Skeletal muscle satellite cell (primary cell): Measurements from ENCODE around the gene ADSS1.

Experiments used
- H3K27me3 ChIP-seq: 2 replicates; pipeline ENCODE4 v1.7.0; 2013; ENCODE audit warnings: low read length; ENCODE audit not compliant: control insufficient read depth, insufficient read depth
- H3K36me3 ChIP-seq: 2 replicates; pipeline ENCODE4 v1.7.0; 2013; ENCODE audit warnings: mild to moderate bottlenecking, control low read depth, low read length; ENCODE audit not compliant: insufficient read depth
- H3K4me1 ChIP-seq: 2 replicates; pipeline ENCODE4 v1.7.0; 2013; ENCODE audit warnings: low read length; ENCODE audit not compliant: control insufficient read depth, insufficient read depth
- H3K4me2 ChIP-seq: 2 replicates; pipeline ENCODE4 v1.7.0; 2013; ENCODE audit warnings: mild to moderate bottlenecking, low read length
- H3K4me3 ChIP-seq: 2 replicates; pipeline ENCODE4 v1.7.0; 2013; ENCODE audit warnings: low read length
- H3K9ac ChIP-seq: 2 replicates; pipeline ENCODE4 v1.7.0; 2013; ENCODE audit warnings: mild to moderate bottlenecking, low read depth, low read length, moderate library complexity
- H3K9me3 ChIP-seq: replicated peaks from 2 replicates; pipeline ENCODE4 v1.7.0; 2013; ENCODE audit warnings: mild to moderate bottlenecking, control low read depth, low read length

Gene ADSS1

DNA sequence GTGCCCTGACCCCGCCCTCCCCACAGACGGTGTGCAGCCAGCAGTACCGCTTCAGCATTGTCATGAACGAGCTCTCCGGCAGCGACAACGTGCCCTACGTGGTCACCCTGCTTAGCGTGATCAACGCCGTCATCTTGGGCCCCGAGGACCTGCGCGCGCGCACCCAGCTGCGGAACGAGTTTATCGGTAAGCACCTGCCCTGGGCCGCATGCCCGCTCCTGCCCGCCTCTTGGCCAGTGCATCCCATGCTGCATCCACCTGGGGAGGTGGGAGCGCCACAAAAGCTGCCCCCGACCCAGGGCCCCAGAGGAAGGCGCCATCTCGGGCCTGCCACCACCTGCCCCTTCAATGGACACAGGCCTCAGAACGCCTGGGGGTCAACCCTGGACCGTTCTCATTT is 20.8 kb upstream of the ADSS1 start:
- Histone ChIP-seq H3K9ac (no peak overlapping the region), H3K4me2 (no peak overlapping the region), H3K9me3 (no peaks in the 10 kb centered on the region), H3K4me1 (peaks cover 12% of the 10 kb centered on the region), H3K36me3 (peaks cover 65% of the 10 kb centered on the region), H3K27me3 (no peaks in the 10 kb centered on the region), H3K4me3 (no peak overlapping the region)

DNA sequence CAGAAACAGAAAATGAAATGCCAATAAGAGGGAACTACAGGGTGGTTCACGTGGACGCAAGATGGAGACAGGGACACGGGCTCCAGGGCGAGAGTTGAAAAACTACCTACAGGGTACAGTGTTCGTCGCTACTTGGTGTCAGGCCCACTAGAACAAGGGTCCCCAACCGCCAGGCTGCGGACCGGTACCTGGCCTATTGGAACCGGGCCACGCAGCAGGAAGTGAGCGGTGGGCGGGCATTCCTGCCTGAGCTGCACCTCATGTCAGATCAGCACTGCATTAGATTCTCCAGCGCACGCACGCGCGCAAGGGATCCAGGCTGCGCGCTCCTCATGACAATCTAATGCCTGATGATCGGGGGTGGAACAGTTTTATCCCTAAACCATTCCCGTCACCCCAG is 19.8 kb upstream of the ADSS1 start:
- H3K9me3 ChIP-seq = no peaks in the 10 kb centered on the region
- peaks cover 12% of the 10 kb centered on the region for H3K4me1 ChIP-seq
- no peaks in the 10 kb centered on the region for H3K27me3 ChIP-seq
- peaks cover 62% of the 10 kb centered on the region for H3K36me3 ChIP-seq
- no peak overlapping the region for H3K4me2 ChIP-seq
- H3K9ac ChIP-seq = no peak overlapping the region
- H3K4me3 ChIP-seq = no peak overlapping the region

DNA sequence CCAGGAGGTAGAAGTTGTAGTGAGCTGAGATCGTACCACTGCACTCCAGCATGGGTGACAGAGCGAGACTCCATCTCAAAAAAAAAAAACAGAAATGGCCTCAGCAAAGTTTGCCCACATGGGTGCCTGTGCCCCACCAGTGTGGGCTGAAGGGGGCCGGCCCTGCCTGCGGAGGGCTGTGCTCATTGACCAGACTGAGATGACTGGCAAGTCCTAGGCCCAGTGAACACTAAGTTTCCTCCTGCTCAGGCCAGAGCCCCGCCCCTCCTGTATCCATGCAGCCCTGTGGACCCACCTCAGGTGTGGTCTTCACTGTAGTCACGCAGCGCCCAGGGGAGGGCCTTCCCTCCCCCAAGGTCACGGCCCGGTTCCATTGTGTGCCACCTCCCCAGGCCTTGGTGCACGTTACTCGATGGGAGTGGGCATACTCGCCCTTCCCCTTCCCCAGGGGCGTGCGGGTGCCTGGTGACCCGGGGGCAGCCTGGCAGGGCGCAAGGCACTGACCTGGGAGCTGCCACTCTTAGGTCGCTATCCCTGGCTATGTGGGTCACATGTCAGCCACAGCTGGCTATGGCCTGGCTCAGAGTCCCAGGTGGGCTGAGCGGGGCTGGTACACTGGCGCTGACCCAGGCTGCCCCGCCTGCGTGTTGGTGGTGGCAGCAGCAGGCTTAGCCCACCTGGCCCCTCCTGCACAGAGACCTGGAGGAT is 18.5 kb upstream of the ADSS1 start:
- Histone ChIP-seq H3K4me1 (peaks cover 13% of the 10 kb centered on the region), H3K9ac (no peak overlapping the region), H3K4me3 (no peak overlapping the region), H3K4me2 (no peak overlapping the region), H3K36me3 (peaks cover 68% of the 10 kb centered on the region), H3K9me3 (no peaks in the 10 kb centered on the region), H3K27me3 (no peaks in the 10 kb centered on the region)

DNA sequence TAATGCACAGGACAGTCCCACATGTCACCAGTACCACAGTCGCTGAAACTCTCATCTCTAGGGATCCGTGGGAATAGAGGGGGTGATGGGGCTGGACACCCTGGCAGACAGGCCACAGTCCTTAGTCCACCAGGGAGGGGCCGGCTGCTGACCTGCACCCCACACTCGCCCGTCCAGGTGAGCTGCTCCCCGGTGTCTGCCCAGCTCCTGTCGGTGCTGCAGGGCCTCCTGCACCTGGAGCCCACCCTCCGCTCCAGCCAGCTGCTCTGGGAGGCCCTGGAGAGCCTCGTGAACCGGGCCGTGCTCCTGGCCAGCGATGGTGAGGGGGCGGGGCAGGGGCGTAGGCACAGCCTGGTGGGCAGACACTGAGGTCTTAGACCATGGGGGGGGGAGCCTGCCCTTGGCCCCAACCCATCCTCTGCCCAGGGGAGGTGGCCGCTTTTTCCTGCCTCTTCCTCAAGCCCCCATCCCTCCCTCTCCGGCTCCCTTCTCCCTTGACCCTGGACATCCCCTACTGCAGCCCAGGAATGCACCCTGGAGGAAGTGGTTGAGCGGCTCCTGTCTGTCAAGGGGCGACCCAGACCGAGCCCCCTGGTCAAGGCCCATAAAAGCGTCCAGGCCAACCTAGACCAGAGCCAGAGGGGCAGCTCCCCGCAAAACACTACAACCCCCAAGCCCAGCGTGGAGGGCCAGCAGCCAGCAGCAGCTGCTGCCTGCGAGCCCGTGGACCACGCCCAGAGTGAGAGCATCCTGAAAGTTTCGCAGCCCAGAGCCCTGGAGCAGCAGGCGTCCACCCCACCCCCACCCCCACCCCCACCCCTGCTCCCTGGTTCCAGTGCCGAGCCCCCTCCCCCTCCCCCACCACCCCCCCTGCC is 17.1 kb upstream of the ADSS1 start:
- Histone ChIP-seq H3K4me1 (peaks cover 13% of the 10 kb centered on the region), H3K9ac (no peak overlapping the region), H3K36me3 (peaks cover 78% of the 10 kb centered on the region)

DNA sequence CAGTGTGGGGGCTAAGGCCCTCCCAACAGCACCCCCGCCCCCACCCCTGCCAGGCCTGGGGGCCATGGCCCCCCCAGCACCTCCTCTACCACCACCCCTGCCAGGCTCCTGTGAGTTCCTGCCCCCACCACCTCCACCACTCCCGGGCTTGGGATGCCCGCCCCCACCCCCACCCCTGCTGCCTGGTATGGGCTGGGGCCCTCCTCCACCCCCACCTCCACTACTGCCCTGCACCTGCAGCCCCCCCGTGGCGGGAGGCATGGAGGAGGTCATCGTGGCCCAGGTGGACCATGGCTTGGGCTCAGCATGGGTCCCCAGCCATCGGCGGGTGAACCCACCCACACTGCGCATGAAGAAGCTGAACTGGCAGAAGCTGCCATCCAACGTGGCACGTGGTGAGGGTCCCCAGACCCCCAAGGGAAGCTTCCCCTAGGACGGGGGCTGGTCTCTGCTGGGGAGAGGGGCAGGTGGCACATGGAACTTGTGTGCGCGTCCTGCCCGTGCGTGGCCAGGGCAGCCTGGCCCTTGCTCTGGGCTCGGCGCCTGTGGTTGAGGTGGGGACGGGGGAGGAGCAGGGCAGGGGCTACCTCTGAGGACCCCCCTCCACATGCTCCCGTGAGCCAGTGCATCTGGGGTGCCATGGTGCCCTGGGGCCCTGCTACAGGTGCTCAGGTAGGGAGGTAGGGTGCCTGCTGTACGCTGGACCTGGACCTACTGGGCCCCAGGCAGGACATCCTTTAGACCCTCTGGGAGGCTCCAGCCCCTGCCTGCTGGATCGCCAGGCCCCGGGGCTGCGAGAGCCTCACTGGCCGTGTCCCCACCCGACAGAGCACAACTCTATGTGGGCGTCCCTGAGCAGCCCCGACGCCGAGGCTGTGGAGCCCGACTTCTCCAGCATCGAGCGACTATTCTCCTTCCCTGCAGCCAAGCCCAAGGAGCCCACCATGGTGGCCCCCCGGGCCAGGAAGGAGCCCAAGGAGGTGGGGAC is 16.1 kb upstream of the ADSS1 start:
- no peaks in the 10 kb centered on the region for H3K27me3 ChIP-seq
- H3K4me3 ChIP-seq = no peak overlapping the region
- no peak overlapping the region for H3K4me2 ChIP-seq
- H3K4me1 ChIP-seq = peaks cover 13% of the 10 kb centered on the region
- H3K36me3 ChIP-seq = peaks cover 79% of the 10 kb centered on the region
- no peak overlapping the region for H3K9ac ChIP-seq
- no peaks in the 10 kb centered on the region for H3K9me3 ChIP-seq

More for the DNA sequence above, 17.1 kb upstream of the ADSS1 start:
- Histone ChIP-seq H3K9me3 (no peaks in the 10 kb centered on the region), H3K4me2 (no peak overlapping the region), H3K27me3 (no peaks in the 10 kb centered on the region), H3K4me3 (no peak overlapping the region)

DNA sequence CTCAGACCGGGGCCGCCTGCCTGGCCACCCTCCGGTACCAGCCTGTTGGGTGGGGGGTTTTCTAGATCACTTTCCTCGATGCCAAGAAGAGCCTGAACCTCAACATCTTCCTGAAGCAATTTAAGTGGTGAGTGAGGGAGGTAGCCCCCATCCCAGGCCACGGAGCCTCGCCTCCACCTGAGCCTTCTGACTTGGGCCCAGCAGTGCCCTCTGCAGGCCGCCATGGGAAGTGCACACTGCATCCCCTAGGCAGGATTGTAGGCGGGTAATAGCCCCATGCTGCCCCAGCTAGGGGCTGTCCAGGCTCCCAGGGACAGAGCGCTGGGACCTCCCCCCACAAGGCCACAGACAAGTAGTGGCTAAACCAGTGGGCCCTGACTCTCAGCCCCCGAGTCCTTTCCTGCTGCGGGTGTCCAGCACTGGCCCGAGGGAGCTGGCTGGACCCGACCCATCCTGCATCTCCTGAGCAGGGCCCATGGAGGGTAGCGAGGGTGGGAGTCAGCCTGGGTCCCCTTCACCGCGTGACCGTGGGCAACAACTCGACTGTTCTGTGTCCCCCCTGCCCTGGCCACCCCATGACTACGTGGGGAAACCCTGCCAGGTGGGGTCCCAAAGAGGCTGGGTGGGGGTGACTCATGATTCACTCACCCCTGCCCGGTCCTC is 15.3 kb upstream of the ADSS1 start:
- Histone ChIP-seq H3K36me3 (peaks cover 79% of the 10 kb centered on the region), H3K9ac (no peak overlapping the region), H3K4me3 (no peak overlapping the region), H3K4me2 (no peak overlapping the region), H3K27me3 (no peaks in the 10 kb centered on the region), H3K9me3 (no peaks in the 10 kb centered on the region), H3K4me1 (peaks cover 13% of the 10 kb centered on the region)

DNA sequence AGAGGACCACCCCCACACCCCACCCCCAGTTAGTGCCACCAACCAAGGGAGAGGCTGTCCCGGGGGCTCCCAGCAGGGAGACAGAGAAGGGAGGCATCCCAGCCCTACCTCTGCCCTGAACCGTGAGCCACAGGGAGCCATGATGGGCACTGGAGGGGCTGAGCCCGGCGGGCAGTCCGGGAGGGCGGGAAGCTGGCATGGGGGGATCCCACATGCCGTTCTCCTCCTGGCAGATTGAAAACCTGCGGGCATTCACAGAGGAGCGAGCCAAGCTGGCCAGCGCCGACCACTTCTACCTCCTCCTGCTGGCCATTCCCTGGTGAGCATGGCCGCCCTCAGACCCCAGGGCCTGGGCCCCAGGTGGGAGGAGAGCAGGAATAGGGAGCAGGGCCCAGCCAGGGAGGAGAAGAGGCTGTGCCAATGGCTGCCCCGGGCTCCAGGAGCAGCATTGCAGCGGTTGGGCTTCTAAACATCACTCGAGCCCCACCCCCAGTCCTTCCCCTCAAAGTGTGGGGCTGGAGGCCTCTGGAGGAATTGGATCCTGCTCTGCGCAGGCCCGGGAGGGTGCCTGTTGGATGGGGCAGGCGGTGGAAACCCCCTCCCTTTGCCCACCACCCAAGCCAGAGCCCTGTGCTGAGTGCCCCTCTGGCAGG is 14.5 kb upstream of the ADSS1 start:
- Histone ChIP-seq H3K9ac (no peak overlapping the region), H3K9me3 (no peaks in the 10 kb centered on the region), H3K4me1 (peaks cover 13% of the 10 kb centered on the region), H3K4me2 (no peak overlapping the region), H3K4me3 (no peak overlapping the region), H3K27me3 (no peaks in the 10 kb centered on the region), H3K36me3 (peaks cover 79% of the 10 kb centered on the region)

DNA sequence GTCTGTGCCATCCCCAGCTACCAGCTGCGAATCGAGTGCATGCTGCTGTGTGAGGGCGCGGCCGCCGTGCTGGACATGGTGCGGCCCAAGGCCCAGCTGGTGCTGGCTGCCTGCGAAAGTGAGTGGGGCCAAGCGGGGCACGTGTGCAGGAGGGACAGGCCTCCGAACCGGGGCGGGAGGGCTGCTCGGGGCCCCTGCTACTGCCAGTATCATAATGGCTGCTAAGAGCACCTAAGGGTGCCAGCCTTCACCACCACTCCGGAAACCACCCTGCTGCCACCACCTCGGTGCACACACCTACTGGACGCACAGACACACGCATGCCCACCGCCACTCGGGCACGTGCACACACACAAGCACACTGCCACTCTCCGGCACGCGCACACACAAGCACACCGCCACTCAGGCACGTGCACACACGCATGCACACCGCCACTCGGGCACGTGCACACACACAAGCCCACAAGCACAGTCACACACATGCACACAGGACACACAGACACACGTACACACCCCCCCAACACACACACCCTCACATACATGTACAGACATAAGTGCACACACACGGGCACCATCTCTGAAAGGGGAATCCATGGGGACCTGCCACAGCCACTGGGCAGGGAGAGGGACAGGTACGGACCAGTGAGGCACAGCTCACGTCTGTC is 13.8 kb upstream of the ADSS1 start:
- Histone ChIP-seq H3K9ac (no peak overlapping the region), H3K4me3 (no peak overlapping the region), H3K36me3 (peaks cover 81% of the 10 kb centered on the region)

DNA sequence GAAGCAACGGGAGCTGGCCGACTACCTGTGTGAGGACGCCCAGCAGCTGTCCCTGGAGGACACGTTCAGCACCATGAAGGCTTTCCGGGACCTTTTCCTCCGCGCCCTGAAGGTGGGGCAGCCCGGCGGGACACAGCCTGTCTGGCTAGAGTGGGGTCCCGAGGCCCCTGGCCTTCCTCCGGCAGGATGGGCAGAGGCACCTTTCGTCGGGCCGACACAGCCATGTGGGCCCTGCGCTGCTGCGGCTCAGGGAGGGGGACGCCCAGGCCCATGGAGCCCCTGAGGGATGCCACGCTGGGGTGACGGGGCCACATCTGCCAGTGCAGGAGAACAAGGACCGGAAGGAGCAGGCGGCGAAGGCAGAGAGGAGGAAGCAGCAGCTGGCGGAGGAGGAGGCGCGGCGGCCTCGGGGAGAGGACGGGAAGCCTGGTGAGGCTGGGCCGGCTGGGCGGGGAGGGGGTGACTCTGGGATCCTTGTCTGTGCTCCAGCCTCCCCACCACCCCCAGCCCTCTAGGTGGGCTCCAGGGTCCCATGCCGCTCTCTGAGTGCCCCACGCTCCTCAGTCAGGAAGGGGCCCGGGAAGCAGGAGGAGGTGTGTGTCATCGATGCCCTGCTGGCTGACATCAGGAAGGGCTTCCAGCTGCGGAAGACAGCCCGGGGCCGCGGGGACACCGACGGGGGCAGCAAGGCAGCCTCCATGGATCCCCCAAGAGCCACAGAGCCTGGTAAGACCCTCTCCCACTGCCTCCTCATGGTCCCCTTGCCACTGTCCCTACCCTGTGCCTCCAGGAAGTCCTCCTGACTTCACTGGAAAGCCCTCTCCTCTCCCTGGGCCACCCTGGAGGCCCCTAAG is 10.9 kb upstream of the ADSS1 start:
- no peak overlapping the region for H3K4me3 ChIP-seq
- no peaks in the 10 kb centered on the region for H3K27me3 ChIP-seq
- H3K36me3 ChIP-seq = peaks cover 82% of the 10 kb centered on the region
- H3K4me2 ChIP-seq = no peak overlapping the region
- H3K9me3 ChIP-seq = no peaks in the 10 kb centered on the region
- H3K4me1 ChIP-seq = peaks cover 7% of the 10 kb centered on the region
- no peak overlapping the region for H3K9ac ChIP-seq

More for the DNA sequence above, 13.8 kb upstream of the ADSS1 start:
- no peaks in the 10 kb centered on the region for H3K9me3 ChIP-seq
- no peaks in the 10 kb centered on the region for H3K27me3 ChIP-seq
- H3K4me1 ChIP-seq = peaks cover 13% of the 10 kb centered on the region
- no peak overlapping the region for H3K4me2 ChIP-seq
